Activated naive CD8-positive, alpha-beta T cell treated with anti-CD3 and anti-CD28 coated beads, Interleukin-2, amount 50 U/mL, for 16 hours (primary cell): Measurements from ENCODE around the gene SCAF11.
"Not testable (repeated sequence)": the region's sequence is repeated elsewhere in the genome, so short reads cannot be mapped to it uniquely, and the experiment has no call there.

Experiments
- DNase-seq: peaks from one replicate; pipeline ENCODE4 v3.0.0-alpha.2; 2020; ENCODE audit warnings: low read depth, low spot score

SCAF11 gene

DNA sequence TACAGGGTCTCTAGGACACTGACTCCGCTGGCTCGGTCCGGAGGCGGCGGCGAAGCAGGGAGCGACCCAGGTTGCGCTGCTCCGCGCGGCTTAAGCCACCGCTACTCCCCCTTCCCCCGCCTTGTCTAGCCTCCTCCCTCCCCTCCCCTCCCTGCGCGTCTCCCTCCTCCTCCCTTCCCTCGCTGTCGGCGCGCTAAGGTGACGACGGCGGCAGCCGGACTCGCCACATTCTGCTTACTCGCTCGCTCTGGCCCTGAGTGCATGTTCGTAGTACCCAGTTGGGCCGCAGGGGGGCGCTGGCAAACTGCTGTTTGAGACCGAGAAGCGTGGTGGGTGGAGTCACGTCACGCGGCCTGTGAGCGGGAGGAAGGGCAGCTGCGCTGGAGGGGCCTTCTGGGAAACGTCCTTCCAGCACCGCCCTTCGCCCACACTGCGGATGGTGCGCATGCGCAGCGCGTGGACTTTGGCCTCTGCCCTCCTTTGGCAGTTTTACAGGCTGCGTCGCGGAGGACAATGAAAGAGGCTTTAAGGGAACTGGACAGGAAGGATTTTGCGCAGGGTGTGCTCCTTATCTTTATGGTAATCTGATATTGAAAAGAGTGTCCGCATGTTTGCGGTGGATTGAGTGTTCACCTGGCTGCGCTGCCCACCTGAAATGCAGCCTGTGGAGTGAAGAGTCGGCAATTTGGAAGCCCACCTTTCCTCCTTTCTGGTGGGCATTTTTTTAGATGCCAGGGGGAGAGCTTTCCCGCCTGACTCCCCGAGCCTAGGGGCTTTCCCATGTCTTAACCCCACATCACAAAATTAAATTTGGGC lies at the start of gene SCAF11:
Gene SCAF11 (minus strand): TSS at position 107 of the 816 bp plus-strand sequence. CDS start 26,407 bp downstream, outside the sequence.
- DNase-seq, result peak; percentile 100

- not testable (repeated sequence) for DNase-seq
Observed at GRCh38 chr12:46037066-46037465, 46.7 kb upstream of the SCAF11 start.

GRCh38 chr12:46027172-46027571 lies 36.8 kb upstream of the SCAF11 start:
- no peak for DNase-seq

GRCh38 chr12:46024099-46024498 lies 33.7 kb upstream of the SCAF11 start:
- DNase-seq, result no peak

GRCh38 chr12:46020768-46021167 lies 30.4 kb upstream of the SCAF11 start:
- DNase-seq, result no peak

DNA sequence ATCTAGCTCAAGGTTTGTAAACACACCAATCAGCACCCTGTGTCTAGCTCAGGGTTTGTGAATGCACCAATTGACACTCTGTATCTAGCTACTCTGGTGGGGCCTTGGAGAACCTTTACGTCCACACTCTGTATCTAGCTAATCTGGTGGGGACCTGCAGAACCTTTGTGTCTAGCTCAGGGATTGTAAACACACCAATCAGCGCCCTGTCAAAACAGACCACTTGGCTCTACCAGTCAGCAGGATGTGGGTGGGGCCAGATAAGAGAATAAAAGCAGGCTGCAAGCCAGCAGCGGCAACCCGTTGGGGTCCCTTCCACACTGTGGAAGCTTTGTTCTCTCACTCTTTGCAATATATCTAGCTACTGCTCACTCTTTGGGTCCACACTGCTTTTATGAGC lies 28.3 kb upstream of the SCAF11 start:
- DNase-seq, result not testable (repeated sequence)

- DNase-seq, result not testable (repeated sequence)
Observed at GRCh38 chr12:46017866-46018375, 27.5 kb upstream of the SCAF11 start.

DNA sequence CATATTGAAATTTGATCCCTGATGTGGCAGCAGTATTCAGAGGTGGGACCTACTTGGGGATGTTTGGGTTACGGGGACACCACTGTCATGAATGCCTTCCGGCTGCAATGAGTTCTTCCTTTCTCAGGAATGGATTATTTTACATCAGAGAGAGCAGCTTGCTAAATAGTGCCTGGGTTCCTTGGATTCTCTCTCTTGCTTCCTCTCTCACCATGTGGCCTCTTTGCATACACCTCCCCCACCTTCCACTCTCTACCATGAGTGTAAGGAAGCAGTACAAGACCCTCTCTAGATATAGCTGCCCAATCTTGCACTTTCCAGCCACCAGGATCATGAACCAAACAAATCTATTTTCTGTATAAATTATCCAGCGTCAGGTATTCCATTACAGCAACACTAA lies 15.4 kb upstream of the SCAF11 start:
- no peak for DNase-seq

GRCh38 chr12:46005151-46005797 lies 14.9 kb upstream of the SCAF11 start:
- no peak for DNase-seq

DNA sequence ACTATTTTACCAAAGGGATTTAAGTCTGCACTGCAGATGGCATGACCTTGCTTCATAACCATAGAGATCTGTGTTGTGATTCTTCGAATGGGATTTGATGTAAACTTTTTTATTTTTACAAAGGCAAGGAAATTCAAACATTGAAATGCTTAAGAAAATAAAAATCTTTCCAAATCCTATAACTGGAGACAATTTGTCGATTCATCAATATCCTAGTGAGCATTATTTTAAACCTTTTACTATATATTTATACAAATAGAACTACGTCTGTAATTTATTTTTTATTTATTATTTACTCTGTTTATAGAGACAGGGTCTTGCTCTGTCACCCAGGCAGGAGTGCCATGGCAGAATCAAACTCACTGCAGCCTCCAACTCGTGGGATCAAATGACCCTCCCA lies 14.3 kb upstream of the SCAF11 start:
- DNase-seq, result no peak

GRCh38 chr12:46000076-46000475 lies 9.7 kb upstream of the SCAF11 start:
- not testable (repeated sequence) for DNase-seq

GRCh38 chr12:45994736-45995135 lies 4.4 kb upstream of the SCAF11 start:
- DNase-seq, result no peak

DNA sequence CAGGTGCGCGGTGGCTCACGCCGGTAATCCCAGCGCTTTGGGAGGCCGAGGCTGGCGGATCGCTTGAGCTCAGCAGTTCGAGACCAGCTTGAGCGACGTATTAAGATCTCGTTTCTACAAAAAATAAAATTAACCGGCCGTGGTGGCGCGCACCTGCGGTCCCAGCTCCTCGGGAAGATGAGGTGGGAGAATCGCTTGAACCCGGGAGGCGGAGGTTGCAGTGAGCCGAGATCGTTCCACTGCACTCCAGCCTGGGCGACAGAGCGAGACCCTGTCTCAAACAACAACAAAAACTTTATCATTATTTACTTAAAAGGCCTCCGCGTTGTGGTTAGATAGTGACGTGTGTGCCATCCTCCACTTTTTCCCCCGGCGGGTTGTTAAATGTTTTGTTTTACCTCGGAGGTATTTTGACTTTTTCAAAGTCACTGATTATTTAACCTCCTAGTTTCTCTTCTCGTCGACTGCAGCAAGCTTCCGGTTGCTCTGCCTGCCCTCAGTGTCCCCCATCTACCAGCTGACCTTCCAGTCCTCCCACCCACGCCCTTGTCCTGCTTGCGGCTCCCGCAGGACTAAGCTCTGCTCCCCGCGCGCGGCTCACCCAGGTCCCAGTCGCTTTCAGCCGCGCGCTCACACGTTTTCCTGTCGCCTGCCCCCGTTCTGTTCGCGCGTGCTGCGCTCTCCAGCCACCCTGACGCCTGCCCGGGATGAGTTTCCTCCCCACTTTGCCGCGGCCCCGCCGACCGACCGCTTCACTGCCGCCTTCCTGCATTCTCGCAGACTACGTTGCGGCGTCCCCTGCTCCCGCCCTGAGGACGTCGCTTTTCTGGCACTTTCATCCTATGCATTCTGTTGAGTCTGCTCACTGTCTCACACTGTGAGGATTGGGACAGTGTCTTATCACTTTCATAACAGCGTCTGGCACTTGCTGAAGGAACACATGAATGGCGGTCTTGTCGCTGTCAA lies 1.2 kb upstream of the SCAF11 start:
- peak; percentile 7 for DNase-seq

- DNase-seq, result no peak
Observed at GRCh38 chr12:45989721-45990467, 480 bp downstream of the SCAF11 start.

- no peak for DNase-seq
Observed at GRCh38 chr12:45989287-45989686, 1.1 kb downstream of the SCAF11 start.

- DNase-seq, result no peak
Observed at GRCh38 chr12:45988264-45988663, 2.1 kb downstream of the SCAF11 start.

- no peak for DNase-seq
Observed at GRCh38 chr12:45987340-45987727, 3.0 kb downstream of the SCAF11 start.

DNA sequence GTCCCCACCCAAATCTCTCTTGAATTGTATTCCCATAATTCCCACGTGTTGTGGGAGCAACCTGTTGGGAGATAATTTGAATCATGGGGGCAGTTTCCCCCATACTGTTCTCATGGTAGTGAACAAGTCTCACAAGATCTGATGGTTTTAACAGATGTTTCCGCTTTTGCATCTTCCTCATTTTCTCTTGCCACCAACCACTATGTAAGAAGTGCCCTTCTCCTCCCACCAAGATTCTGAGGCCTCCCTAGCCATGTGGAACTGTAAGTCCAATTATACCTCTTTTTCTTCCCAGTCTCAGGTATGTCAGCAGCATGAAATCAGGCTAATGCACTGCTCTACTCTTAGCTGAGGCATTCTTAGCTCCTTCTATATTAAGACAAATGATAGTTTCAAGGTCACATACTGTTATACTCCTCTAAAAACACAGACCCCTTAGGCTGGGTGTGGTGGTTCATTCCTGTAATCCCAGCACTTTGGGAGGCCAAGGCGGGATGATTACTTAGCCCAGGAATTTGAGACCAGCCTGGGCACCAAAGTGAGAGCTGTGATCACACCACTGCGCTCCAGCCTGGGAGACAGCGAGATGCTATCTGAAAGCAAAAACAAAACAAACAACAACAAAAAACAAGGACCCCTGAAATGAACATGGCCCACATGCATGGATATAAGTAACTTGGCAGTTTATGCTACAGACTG lies 3.6 kb downstream of the SCAF11 start:
- no peak for DNase-seq

DNA sequence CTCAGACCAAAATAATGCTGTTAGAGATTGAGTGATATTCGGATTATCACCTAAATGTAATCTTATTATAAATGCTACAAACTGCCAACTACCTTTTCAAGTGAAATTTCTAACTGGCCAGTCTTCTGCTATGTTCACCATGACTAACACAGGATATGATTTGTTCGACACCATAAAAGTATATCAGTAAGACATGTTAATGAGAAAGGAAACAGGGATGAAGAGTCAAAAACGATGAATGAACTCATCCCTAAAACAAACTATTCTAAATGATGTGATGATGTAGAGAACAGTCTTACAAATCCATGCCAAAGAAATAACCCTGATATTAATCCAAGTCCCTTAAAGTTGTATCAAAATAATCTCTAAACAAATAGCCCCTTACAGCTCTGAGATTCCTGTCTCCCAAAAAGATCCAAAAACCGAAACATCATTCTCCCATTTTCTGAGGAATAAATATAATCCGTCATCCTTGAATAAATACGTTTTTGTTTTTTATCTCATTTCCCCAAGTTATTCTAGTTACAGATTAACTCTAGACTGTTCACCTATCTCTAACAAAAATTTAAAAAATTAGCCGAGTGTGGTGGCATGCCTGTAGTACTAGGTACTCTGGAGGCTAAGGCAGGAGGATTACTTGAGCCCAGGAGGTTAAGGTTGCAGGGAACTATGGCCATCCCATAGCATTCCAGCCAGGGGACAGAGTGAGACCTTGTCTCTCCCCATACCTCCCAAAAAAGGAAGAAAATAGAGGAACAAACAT lies 9.1 kb downstream of the SCAF11 start:
- no peak for DNase-seq

DNA sequence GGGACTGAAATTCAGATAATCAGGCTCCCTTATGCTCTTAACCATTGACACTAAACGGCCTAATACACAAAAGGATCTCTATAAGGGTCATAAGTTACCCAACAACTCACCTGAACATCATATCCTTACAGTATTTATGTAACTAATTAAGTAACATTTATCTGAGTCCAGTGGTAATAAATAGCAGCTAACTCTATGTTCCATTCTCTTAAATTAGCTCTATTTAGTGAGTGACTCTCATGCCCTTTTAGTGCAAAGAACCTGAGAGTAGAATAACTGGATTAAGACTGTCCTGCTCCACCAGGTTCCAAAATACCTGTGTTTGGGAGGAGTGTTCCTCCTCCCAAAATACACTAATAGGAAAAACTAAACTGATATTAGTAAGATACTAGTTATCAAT lies 9.8 kb downstream of the SCAF11 start:
- no peak for DNase-seq
